Colonic mucosa (tissue), 4 donors: ENCODE results near the gene AFF4. TPM values are rescaled to one million over a fixed set of nuclear protein-coding genes. Genes with fewer than 3 reads are reported as not detected.

Source experiments
- DNase-seq: peaks from one replicate; pipeline ENCODE4 v3.0.0-alpha.2; 2020
- H3K27ac ChIP-seq: fragments of 200-600 bp; one replicate; pipeline ENCODE4 v1.8.0; 2021
- H3K27me3 ChIP-seq: fragments of 200-600 bp; one replicate; pipeline ENCODE4 v1.8.0; 2021
- H3K36me3 ChIP-seq: fragments of 200-600 bp; one replicate; pipeline ENCODE4 v1.8.0; 2021
- H3K4me1 ChIP-seq: fragments of 200-600 bp; one replicate; pipeline ENCODE4 v1.8.0; 2021; ENCODE audit warnings: mild to moderate bottlenecking
- H3K4me3 ChIP-seq: fragments of 200-600 bp; one replicate; pipeline ENCODE4 v1.8.0; 2021
- H3K9ac ChIP-seq, 2 donors: one replicate each; pipeline ENCODE4 v1.7.0; 2013; ENCODE audit warnings: control low read depth in 2 of 2, low read depth in 2 of 2, low read length in 2 of 2
- H3K9me3 ChIP-seq: fragments of 200-600 bp; one replicate; pipeline ENCODE4 v1.8.0; 2021
- CTCF ChIP-seq: fragments of 200-600 bp; IDR thresholded peaks from one replicate; pipeline ENCODE4 v1.8.0; 2022; ENCODE audit warnings: antibody characterized with exemption, mild to moderate bottlenecking
- intact Hi-C: fragments of 100-400 bp; cut with DNase I; formaldehyde crosslinking; loops from one replicate; pipeline ENCODE4 v1.14.1; 2022
- total RNA-seq, 2 donors: library from RNA; stranded (reverse); fragmentation: NEBNext Ultra II Directional in 1 of 2; extraction: Animal tissue kit (Norgen Biotek cat#: 25700) in 1 of 2; gene quantifications; one replicate each; pipeline ENCODE4 v1.2.1, GENCODE V29; 2021
- donor health status: healthy.
- donor health status: DM: no; HTN: no; CAD: no.
- donor health status: DM: no; HTN: no; CAD: no.

Gene AFF4
- total RNA-seq, 2 donors from 2014 or later = 42.4 to 75.2 TPM

- TF ChIP-seq CTCF = no peak
- no peaks in the 10 kb centered on the region for H3K9me3 ChIP-seq
- H3K27me3 ChIP-seq = no peaks in the 10 kb centered on the region
- H3K9ac ChIP-seq = no peak overlapping the region
- H3K27ac ChIP-seq = no peak overlapping the region
- H3K4me1 ChIP-seq = no peaks in the 10 kb centered on the region
- DNase-seq = no peak
- intact Hi-C loops = no loop called here
- no peak overlapping the region for H3K4me3 ChIP-seq
- H3K36me3 ChIP-seq = peaks cover 14% of the 10 kb centered on the region
Observed at GRCh38 chr5:132927355-132928061, 35.9 kb downstream of the AFF4 start.

- Histone ChIP-seq H3K9me3 (no peaks in the 10 kb centered on the region), H3K9ac (no peak overlapping the region), H3K27ac (no peak overlapping the region), H3K27me3 (no peaks in the 10 kb centered on the region), H3K4me1 (no peaks in the 10 kb centered on the region), H3K36me3 (peaks cover 8% of the 10 kb centered on the region), H3K4me3 (no peak overlapping the region)
- intact Hi-C loops = no loop called here
- DNase-seq = no peak
- no peak for TF ChIP-seq CTCF
Observed at GRCh38 chr5:132926437-132926836, 37.0 kb downstream of the AFF4 start.

GRCh38 chr5:132916086-132916485, 47.3 kb downstream of the AFF4 start:
- intact Hi-C loops = no loop called here
- no peaks in the 10 kb centered on the region for H3K27me3 ChIP-seq
- H3K36me3 ChIP-seq = no peaks in the 10 kb centered on the region
- no peak overlapping the region for H3K27ac ChIP-seq
- H3K9ac ChIP-seq = no peak overlapping the region
- TF ChIP-seq CTCF = no peak
- DNase-seq = no peak
- no peak overlapping the region for H3K4me3 ChIP-seq
- H3K9me3 ChIP-seq = no peaks in the 10 kb centered on the region
- no peaks in the 10 kb centered on the region for H3K4me1 ChIP-seq

GRCh38 chr5:132915681-132916080, 47.8 kb downstream of the AFF4 start:
- Histone ChIP-seq H3K9me3 (no peaks in the 10 kb centered on the region), H3K27ac (no peak overlapping the region), H3K36me3 (no peaks in the 10 kb centered on the region), H3K9ac (no peak overlapping the region), H3K27me3 (no peaks in the 10 kb centered on the region), H3K4me1 (no peaks in the 10 kb centered on the region), H3K4me3 (no peak overlapping the region)
- intact Hi-C loops = no loop called here
- no peak for DNase-seq
- no peak for TF ChIP-seq CTCF

- TF ChIP-seq CTCF = no peak
- no peak overlapping the region for H3K27ac ChIP-seq
- no peaks in the 10 kb centered on the region for H3K4me1 ChIP-seq
- H3K36me3 ChIP-seq = no peaks in the 10 kb centered on the region
- DNase-seq = no peak
- H3K9ac ChIP-seq = no peak overlapping the region
- intact Hi-C loops = no loop called here
- H3K4me3 ChIP-seq = no peak overlapping the region
- H3K27me3 ChIP-seq = no peaks in the 10 kb centered on the region
- no peaks in the 10 kb centered on the region for H3K9me3 ChIP-seq
Observed at GRCh38 chr5:132909702-132910101, 53.7 kb downstream of the AFF4 start.
